NT2/D1 (cell line): ENCODE measurements around the gene XIRP1.

Source experiments
- SUZ12 ChIP-seq: IDR thresholded peaks from 2 replicates; pipeline ENCODE4 v1.6.1; 2011; ENCODE audit not compliant: insufficient read length, insufficient read depth; ENCODE audit errors: extremely low read depth
- ZNF274 ChIP-seq: IDR thresholded peaks from 2 replicates; pipeline ENCODE4 v1.6.1; 2011; ENCODE audit warnings: mild to moderate bottlenecking, low read depth, low read length

DNA sequence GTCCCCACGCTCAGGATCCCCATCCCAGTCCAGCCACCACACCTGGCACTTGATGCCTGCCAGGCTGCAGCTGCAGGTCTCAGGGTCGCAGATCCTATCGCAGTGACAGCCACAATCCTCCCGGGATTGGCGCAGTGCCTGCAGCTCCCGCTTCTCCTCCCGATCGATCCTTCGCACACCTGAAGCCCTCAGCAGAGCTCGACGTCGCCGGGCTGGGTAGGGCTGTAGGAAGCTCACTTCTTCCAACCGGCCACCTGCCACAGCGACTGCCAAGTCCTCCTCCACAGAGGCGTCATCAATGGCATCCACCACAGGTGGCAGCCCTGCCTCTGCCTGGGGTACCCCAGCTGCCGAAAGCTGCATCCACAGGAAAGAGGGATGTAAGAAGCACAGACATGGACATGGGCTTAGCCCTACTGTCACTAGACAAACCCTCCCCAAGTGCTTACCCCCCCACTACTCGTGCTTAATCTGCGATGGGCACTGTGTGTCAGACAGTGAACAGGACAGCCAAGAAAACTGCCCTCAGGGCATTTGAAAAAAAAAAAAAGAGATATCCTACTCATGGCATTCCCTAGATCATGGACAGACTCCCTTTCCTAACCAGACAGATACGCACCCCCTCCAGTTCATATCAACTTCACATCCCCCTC, 48.2 kb downstream of the XIRP1 start:
- TF ChIP-seq SUZ12 (no peak), ZNF274 (no peak)
